K562 (cell line): ENCODE measurements around the gene NEDD4L. TPM values are rescaled to one million over a fixed set of nuclear protein-coding genes. Genes with fewer than 3 reads are reported as not detected.

Experiments used
- ATAC-seq: fragments of 200-7000 bp; cut with Tn5 transposase; 3 replicates; pipeline ENCODE4 v1.9.1; 2020; ENCODE audit warnings: moderate library complexity
- BruUV-seq: library from RNA; stranded (reverse); fragments of 400-500 nt; replicated peaks from 2 replicates; lab custom pipeline; 2021; lab: Mats Ljungman, UMichigan
- CTCF ChIA-PET: fragments of 300-600 bp; formaldehyde crosslinking; extraction: SDS; loops from one replicate; lab custom pipeline; 2021; ENCODE audit warnings: low intra/inter-chr PET ratio; lab: Yijun Ruan, JAX
- POLR2A ChIA-PET: fragments of 300-600, 350-650 bp; sonication (Branson Sonifier 250); formaldehyde crosslinking; extraction: SDS; loops from one replicate; lab custom pipeline; 2021; ENCODE audit warnings: antibody characterized with exemption, inconsistent platforms; lab: Yijun Ruan, JAX
- DNase-seq, 4 experiments: peaks; one replicate each; pipeline versions ENCODE4 v3.0.0 to v3.0.0-alpha.2; 2011 to 2018; ENCODE audit warnings: low spot score in 3 of 4, mixed read lengths in 3 of 4; ENCODE audit errors: extremely low read depth in 1 of 4
- FAIRE-seq: peaks from 2 replicates; lab custom pipeline; 2011; peaks lifted over from hg19 to GRCh38; lab: Jason Lieb, UNC
- H2AFZ ChIP-seq: 2 replicates; pipeline ENCODE4 v1.6.0; 2011; ENCODE audit warnings: low read depth, low read length, control low read depth, inconsistent platforms
- H3K27ac ChIP-seq: fragments of 200-600 bp; 3 replicates; pipeline ENCODE4 v1.8.0; 2011; ENCODE audit warnings: low read depth, mild to moderate bottlenecking, control low read depth, inconsistent platforms, low read length, moderate library complexity, mixed read lengths; ENCODE audit errors: extremely low read depth
- H3K27me3 ChIP-seq, 2 experiments: fragments of 300-600 bp in 1 of 2; 2 replicates in 1 of 2; 3 replicates in 1 of 2; pipeline versions ENCODE4 v1.6.0 to v1.8.0; 2011; ENCODE audit warnings: inconsistent platforms in 2 of 2, low read length in 2 of 2, mild to moderate bottlenecking in 1 of 2, mixed read lengths in 1 of 2, moderate library complexity in 1 of 2; ENCODE audit not compliant: control insufficient read depth in 2 of 2, insufficient read depth in 2 of 2
- H3K36me3 ChIP-seq: fragments of 300-600 bp; 3 replicates; pipeline ENCODE4 v1.8.0; 2011; ENCODE audit warnings: mild to moderate bottlenecking, low read length, inconsistent platforms; ENCODE audit not compliant: control insufficient read depth, insufficient read depth
- H3K4me1 ChIP-seq, 2 experiments: fragments of 200-600 bp in 1 of 2; replicated peaks in 1 of 2; 2 replicates in 1 of 2; 3 replicates in 1 of 2; pipeline versions ENCODE4 v1.5.1 to v1.8.0; 2011; ENCODE audit warnings: inconsistent platforms in 2 of 2, low read length in 2 of 2, mild to moderate bottlenecking in 1 of 2, mixed read lengths in 1 of 2, moderate library complexity in 1 of 2; ENCODE audit not compliant: control insufficient read depth in 2 of 2, insufficient read depth in 2 of 2
- H3K4me2 ChIP-seq: 2 replicates; pipeline ENCODE4 v1.6.1; 2011; ENCODE audit warnings: low read length, control low read depth, inconsistent platforms, mixed read lengths; ENCODE audit not compliant: insufficient read depth
- H3K4me3 ChIP-seq: fragments of 200-600 bp; sonication (generic), shearing (Covaris generic); 2 replicates; pipeline ENCODE4 v1.5.1; 2016; ENCODE audit warnings: control low read depth, inconsistent platforms
- H3K79me2 ChIP-seq: fragments of 200-600 bp; 3 replicates; pipeline ENCODE4 v1.8.0; 2011; ENCODE audit warnings: low read length, inconsistent platforms; ENCODE audit not compliant: control insufficient read depth, insufficient read depth
- H3K9ac ChIP-seq, 2 experiments: 2 replicates each; pipeline versions ENCODE4 v1.6.0 to v1.6.1; 2011; ENCODE audit warnings: low read depth in 2 of 2, low read length in 2 of 2, control low read depth in 1 of 2, inconsistent platforms in 1 of 2, mild to moderate bottlenecking in 1 of 2, mixed read lengths in 1 of 2; ENCODE audit not compliant: insufficient read depth in 1 of 2
- H3K9me1 ChIP-seq: one replicate; pipeline ENCODE4 v1.6.0; 2011; ENCODE audit warnings: inconsistent platforms, mild to moderate bottlenecking, low read length, moderate library complexity; ENCODE audit not compliant: control insufficient read depth, insufficient read depth
- H3K9me3 ChIP-seq: replicated peaks from 2 replicates; pipeline ENCODE4 v1.5.1; 2011; ENCODE audit warnings: low read depth, low read length, inconsistent platforms; ENCODE audit not compliant: control insufficient read depth, insufficient read depth
- H4K20me1 ChIP-seq: replicated peaks from 2 replicates; pipeline ENCODE4 v1.6.1; 2011; ENCODE audit warnings: low read length, inconsistent platforms, mixed read lengths; ENCODE audit not compliant: control insufficient read depth, insufficient read depth
- CAMTA2 ChIP-seq: fragments of 250-450 bp; sonication (Bioruptor Pico); conservative IDR thresholded peaks from 2 replicates; pipeline ENCODE4 v1.5.1; 2022
- E4F1 ChIP-seq: fragments of 250-450 bp; sonication (Bioruptor Pico); IDR thresholded peaks from 2 replicates; pipeline ENCODE4 v1.5.0; 2021; ENCODE audit warnings: mild to moderate bottlenecking, borderline replicate concordance
- IRF2 ChIP-seq: sonication (generic); formaldehyde crosslinking; IDR thresholded peaks from 2 replicates; pipeline ENCODE4 v1.8.1; 2022; ENCODE audit warnings: mild to moderate bottlenecking, missing genetic modification reagents
- RBBP5 ChIP-seq: fragments of 200-600 bp; sonication (generic); IDR thresholded peaks from 2 replicates; pipeline ENCODE4 v1.6.1; 2012; ENCODE audit warnings: borderline replicate concordance, mild to moderate bottlenecking, low read length, control low read depth, inconsistent platforms; ENCODE audit not compliant: insufficient read depth, poor library complexity, severe bottlenecking
- TEAD1 ChIP-seq, 2 experiments: fragments of 450-650 bp in 1 of 2; sonication (generic) in 1 of 2; formaldehyde crosslinking; IDR thresholded peaks; 2 replicates each; pipeline versions ENCODE4 v1.4.0 to v1.8.0; 2020 to 2022; ENCODE audit warnings: mild to moderate bottlenecking in 2 of 2, missing genetic modification reagents in 1 of 2
- TFE3 ChIP-seq: fragments of 450-650 bp; formaldehyde crosslinking; IDR thresholded peaks from 2 replicates; pipeline ENCODE4 v1.4.0; 2020; ENCODE audit warnings: mild to moderate bottlenecking, mixed read lengths
- USF2 ChIP-seq: sonication (generic); formaldehyde crosslinking; IDR thresholded peaks from 2 replicates; pipeline ENCODE4 v1.5.0; 2020; ENCODE audit warnings: missing genetic modification reagents
- ZBTB33 ChIP-seq: sonication (generic); formaldehyde crosslinking; IDR thresholded peaks from 2 replicates; pipeline ENCODE4 v1.8.1; 2023; ENCODE audit warnings: mild to moderate bottlenecking, missing genetic modification reagents
- ZNF224 ChIP-seq: sonication (generic); formaldehyde crosslinking; IDR thresholded peaks from 2 replicates; pipeline ENCODE4 v1.8.0; 2022; ENCODE audit warnings: mild to moderate bottlenecking, missing genetic modification reagents
- ZNF436 ChIP-seq: fragments of 250-450, 450-650 bp; sonication (Bioruptor Pico); formaldehyde crosslinking; IDR thresholded peaks from 2 replicates; pipeline ENCODE4 v1.7.0; 2020; ENCODE audit warnings: mild to moderate bottlenecking
- ZNF766 ChIP-seq: fragments of 200-800 bp; sonication (Bioruptor generic); conservative IDR thresholded peaks from 2 replicates; pipeline ENCODE4 v1.6.1; 2016; ENCODE audit warnings: missing genetic modification characterization, missing compliant biosample characterization
- WGBS: fragments of 100-300 bp; shearing (Covaris generic); methylation state at CpG from one replicate; pipeline ENCODE4 v1.1.6; 2016; ENCODE audit warnings: low coverage, mixed read lengths; ENCODE audit not compliant: insufficient coverage; ENCODE audit errors: missing lambda C conversion rate; 5-methylcytosine and 5-hydroxymethylcytosine counted together
- in situ Hi-C: fragments of 300-500 bp; cut with MboI; formaldehyde crosslinking; loops from 4 replicates; pipeline ENCODE4 v1.15.0; 2018; ENCODE audit warnings: inconsistent platforms, mixed read lengths
- intact Hi-C: fragments of 100-400 bp; cut with micrococcal nuclease; formaldehyde crosslinking; loops from 2 replicates; pipeline ENCODE4 v1.14.2; 2022
- polyA plus RNA-seq, 8 experiments: library from polyadenylated mRNA; depleted of rRNA in 4 of 8; stranded (reverse) in 5 of 8; unstranded in 3 of 8; fragments of >200 nt; fragmentation: Nextera tagmentation in 2 of 8; fragmentation: Illumina TruSeq in 1 of 8; extraction: Ambion mirVana in 2 of 8; extraction: Trizol in 1 of 8; gene quantifications; 2 replicates each; pipeline versions ENCODE4 v1.2.1 to v1.2.3, GENCODE V29; 2011 to 2014; ENCODE audit warnings: inconsistent platforms in 1 of 8, missing spikeins in 1 of 8
- total RNA-seq, 7 experiments: library from RNA; depleted of rRNA in 6 of 7; stranded (reverse); fragments of >200 nt in 6 of 7; fragmentation: Illumina TruSeq in 2 of 7; extraction: Trizol in 2 of 7; gene quantifications; 2 replicates each; pipeline versions ENCODE4 v1.2.1 to v1.2.3, GENCODE V29; 2011 to 2021; ENCODE audit warnings: low replicate concordance in 1 of 7

NEDD4L gene
- total and polyA plus RNA-seq, 9 of the 15 experiments (the other 6 are each of a cell fraction or from before 2014, with no cell fraction given): 8.1 to 33.4 (median 19.9) TPM

GRCh38 chr18:58361212-58361611 is 317.2 kb downstream of the NEDD4L start:
- Histone ChIP-seq H3K4me3 (no peak overlapping the region), H3K79me2 (no peaks in the 10 kb centered on the region), H3K27ac (no peak overlapping the region), H3K4me2 (no peak overlapping the region), H3K9me1 (no peaks in the 10 kb centered on the region), H4K20me1 (no peaks in the 10 kb centered on the region), H3K27me3 (no peaks in the 10 kb centered on the region), H3K9me3 (no peaks in the 10 kb centered on the region), H3K9ac (no peak overlapping the region), H3K4me1 (no peaks in the 10 kb centered on the region), H3K36me3 (peaks cover 2% of the 10 kb centered on the region; the same call in 2 of the 3 replicates), H2AFZ (no peak overlapping the region)
- TF ChIP-seq ZNF436 (CRISPR knock-in tag) (no peak), E4F1 (no peak), CAMTA2 (no peak), RBBP5 (no peak), TFE3 (CRISPR knock-in tag) (no peak), USF2 (CRISPR knock-in tag) (no peak), ZNF224 (CRISPR knock-in tag) (no peak), ZNF766 (CRISPR knock-in tag) (no peak), IRF2 (no peak), TEAD1 (CRISPR knock-in tag; IDR thresholded peaks at IDR 0.05) (no peak), ZBTB33 (CRISPR knock-in tag) (no peak)
- in situ Hi-C loops (no loop called here), intact Hi-C loops (no loop called here)
- WGBS: 77% methylated on average over 5 of the region's 5 CpGs
- ChIA-PET CTCF (no interaction called here), POLR2A (no interaction called here)
- ATAC-seq (no peak), FAIRE-seq (no peak), DNase-seq (no peak)
- no TSS peak for BruUV-seq
